Measurements from ENCODE around the gene TRAPPC1.

TRAPPC1 gene

GRCh38 chr17:7922845-7923628 lies 8.7 kb downstream of the TRAPPC1 start:
- Histone ChIP-seq H3K4me3 (ENCODE audit: severe bottlenecking) (peak overlapping the region; percentile 19), H3K27me3 (ENCODE audit: insufficient read depth, poor library complexity, severe bottlenecking) (no peaks in the 10 kb centered on the region), H3K9me3 (ENCODE audit: severe bottlenecking) (no peaks in the 10 kb centered on the region), H3K36me3 (ENCODE audit: low read depth) (no peaks in the 10 kb centered on the region), H3K4me1 (ENCODE audit: insufficient read depth, poor library complexity, severe bottlenecking) (peaks cover 3% of the 10 kb centered on the region), H3K27ac (ENCODE audit: poor library complexity, severe bottlenecking) (no peak overlapping the region)
- no peak for TF ChIP-seq CTCF (IDR thresholded peaks at IDR 0.05; ENCODE audit: poor library complexity, severe bottlenecking)
- ATAC-seq (ENCODE audit: low read depth) (peak; percentile 78), DNase-seq (ENCODE audit: low spot score) (no peak)

GRCh38 chr17:7922269-7922844 lies 9.4 kb downstream of the TRAPPC1 start:
- DNase-seq (ENCODE audit: low spot score) = no peak
- no peak for ATAC-seq (ENCODE audit: low read depth)
- Histone ChIP-seq H3K27me3 (ENCODE audit: insufficient read depth, poor library complexity, severe bottlenecking) (no peaks in the 10 kb centered on the region), H3K27ac (ENCODE audit: poor library complexity, severe bottlenecking) (no peak overlapping the region), H3K4me3 (ENCODE audit: severe bottlenecking) (peak overlapping the region; percentile 19), H3K36me3 (ENCODE audit: low read depth) (no peaks in the 10 kb centered on the region), H3K9me3 (ENCODE audit: severe bottlenecking) (no peaks in the 10 kb centered on the region), H3K4me1 (ENCODE audit: insufficient read depth, poor library complexity, severe bottlenecking) (peaks cover 3% of the 10 kb centered on the region)
- no peak for TF ChIP-seq CTCF (IDR thresholded peaks at IDR 0.05; ENCODE audit: poor library complexity, severe bottlenecking)

- ATAC-seq (ENCODE audit: low read depth) (no peak), DNase-seq (ENCODE audit: low spot score) (no peak)
- peak overlapping the region; percentile 54 for H3K27ac ChIP-seq (ENCODE audit: poor library complexity, severe bottlenecking)
- no peak overlapping the region for H3K4me3 ChIP-seq (ENCODE audit: severe bottlenecking)
- H3K9me3 ChIP-seq (ENCODE audit: severe bottlenecking) = no peaks in the 10 kb centered on the region
- H3K4me1 ChIP-seq (ENCODE audit: insufficient read depth, poor library complexity, severe bottlenecking) = peaks cover 14% of the 10 kb centered on the region
- TF ChIP-seq CTCF (IDR thresholded peaks at IDR 0.05; ENCODE audit: poor library complexity, severe bottlenecking) = no peak
- H3K27me3 ChIP-seq (ENCODE audit: insufficient read depth, poor library complexity, severe bottlenecking) = no peaks in the 10 kb centered on the region
- H3K36me3 ChIP-seq (ENCODE audit: low read depth) = peaks cover 6% of the 10 kb centered on the region
Observed at GRCh38 chr17:7916808-7917207, 14.9 kb downstream of the TRAPPC1 start.

GRCh38 chr17:7916385-7916682 lies 15.4 kb downstream of the TRAPPC1 start:
- TF ChIP-seq CTCF (IDR thresholded peaks at IDR 0.05; ENCODE audit: poor library complexity, severe bottlenecking) = no peak
- no peaks in the 10 kb centered on the region for H3K27me3 ChIP-seq (ENCODE audit: insufficient read depth, poor library complexity, severe bottlenecking)
- peak overlapping the region; percentile 42 for H3K4me3 ChIP-seq (ENCODE audit: severe bottlenecking)
- ATAC-seq (ENCODE audit: low read depth) (no peak), DNase-seq (ENCODE audit: low spot score) (no peak)
- no peaks in the 10 kb centered on the region for H3K9me3 ChIP-seq (ENCODE audit: severe bottlenecking)
- H3K4me1 ChIP-seq (ENCODE audit: insufficient read depth, poor library complexity, severe bottlenecking) = peaks cover 14% of the 10 kb centered on the region
- peaks cover 10% of the 10 kb centered on the region for H3K36me3 ChIP-seq (ENCODE audit: low read depth)
- peak overlapping the region; percentile 54 for H3K27ac ChIP-seq (ENCODE audit: poor library complexity, severe bottlenecking)

Measured in RWPE2 (cell line).